ENCODE results near the gene RARRES2. TPM values are rescaled to one million over a fixed set of nuclear protein-coding genes. Genes with fewer than 3 reads are reported as not detected.

Gene RARRES2
- total and polyA plus RNA-seq, 2 of the 13 experiments (the other 11 are each of a cell fraction or from before 2014, with no cell fraction given): 134 to 172 TPM

- TF ChIP-seq TRAFD1 (CRISPR knock-in tag; IDR thresholded peaks at IDR 0.05; ENCODE audit: borderline replicate concordance) (no peak), ZNF10 (CRISPR knock-in tag; IDR thresholded peaks at IDR 0.05; ENCODE audit: borderline replicate concordance, low read depth) (no peak; the same call in 1 of the 2 replicates), TEAD2 (CRISPR knock-in tag; IDR thresholded peaks at IDR 0.05) (peak; percentile 61; the same call in 1 of the 2 replicates), ZNF331 (CRISPR knock-in tag; IDR thresholded peaks at IDR 0.05) (peak; percentile 62; the same call in 1 of the 2 replicates), HDAC2 (CRISPR knock-in tag; IDR thresholded peaks at IDR 0.05) (peak; percentile 85), ELF3 (CRISPR knock-in tag; IDR thresholded peaks at IDR 0.05) (peak; percentile 86), ZNF510 (CRISPR knock-in tag; IDR thresholded peaks at IDR 0.05; ENCODE audit: low read depth) (peak; percentile 47; the same call in 1 of the 2 replicates), TGIF2 (CRISPR knock-in tag; IDR thresholded peaks at IDR 0.05) (peak; percentile 10; the same call in 1 of the 2 replicates), IKZF4 (CRISPR knock-in tag; IDR thresholded peaks at IDR 0.05; ENCODE audit: borderline replicate concordance, low read depth, not compliant biosample characterization) (peak; percentile 56), NR1H2 (CRISPR knock-in tag; IDR thresholded peaks at IDR 0.05; ENCODE audit: borderline replicate concordance, low read depth) (peak; percentile 33), LCORL (IDR thresholded peaks at IDR 0.05) (no peak), LCORL (CRISPR knock-in tag; IDR thresholded peaks at IDR 0.05) (peak; percentile 91), HMGA1 (CRISPR knock-in tag; conservative IDR thresholded peaks at IDR 0.05) (no peak), SIX4 (CRISPR knock-in tag; IDR thresholded peaks at IDR 0.05) (peak; percentile 39; the same call in 1 of the 2 replicates)
- TF ChIP-seq, protein P1, sequence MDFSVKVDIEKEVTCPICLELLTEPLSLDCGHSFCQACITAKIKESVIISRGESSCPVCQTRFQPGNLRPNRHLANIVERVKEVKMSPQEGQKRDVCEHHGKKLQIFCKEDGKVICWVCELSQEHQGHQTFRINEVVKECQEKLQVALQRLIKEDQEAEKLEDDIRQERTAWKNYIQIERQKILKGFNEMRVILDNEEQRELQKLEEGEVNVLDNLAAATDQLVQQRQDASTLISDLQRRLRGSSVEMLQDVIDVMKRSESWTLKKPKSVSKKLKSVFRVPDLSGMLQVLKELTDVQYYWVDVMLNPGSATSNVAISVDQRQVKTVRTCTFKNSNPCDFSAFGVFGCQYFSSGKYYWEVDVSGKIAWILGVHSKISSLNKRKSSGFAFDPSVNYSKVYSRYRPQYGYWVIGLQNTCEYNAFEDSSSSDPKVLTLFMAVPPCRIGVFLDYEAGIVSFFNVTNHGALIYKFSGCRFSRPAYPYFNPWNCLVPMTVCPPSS (IDR thresholded peaks at IDR 0.05): no peak
- TF ChIP-seq, protein P2, sequence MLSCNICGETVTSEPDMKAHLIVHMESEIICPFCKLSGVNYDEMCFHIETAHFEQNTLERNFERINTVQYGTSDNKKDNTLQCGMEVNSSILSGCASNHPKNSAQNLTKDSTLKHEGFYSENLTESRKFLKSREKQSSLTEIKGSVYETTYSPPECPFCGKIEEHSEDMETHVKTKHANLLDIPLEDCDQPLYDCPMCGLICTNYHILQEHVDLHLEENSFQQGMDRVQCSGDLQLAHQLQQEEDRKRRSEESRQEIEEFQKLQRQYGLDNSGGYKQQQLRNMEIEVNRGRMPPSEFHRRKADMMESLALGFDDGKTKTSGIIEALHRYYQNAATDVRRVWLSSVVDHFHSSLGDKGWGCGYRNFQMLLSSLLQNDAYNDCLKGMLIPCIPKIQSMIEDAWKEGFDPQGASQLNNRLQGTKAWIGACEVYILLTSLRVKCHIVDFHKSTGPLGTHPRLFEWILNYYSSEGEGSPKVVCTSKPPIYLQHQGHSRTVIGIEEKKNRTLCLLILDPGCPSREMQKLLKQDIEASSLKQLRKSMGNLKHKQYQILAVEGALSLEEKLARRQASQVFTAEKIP (CRISPR knock-in tag; IDR thresholded peaks at IDR 0.05; ENCODE audit: borderline replicate concordance): no peak
- TF ChIP-seq, protein P3, sequence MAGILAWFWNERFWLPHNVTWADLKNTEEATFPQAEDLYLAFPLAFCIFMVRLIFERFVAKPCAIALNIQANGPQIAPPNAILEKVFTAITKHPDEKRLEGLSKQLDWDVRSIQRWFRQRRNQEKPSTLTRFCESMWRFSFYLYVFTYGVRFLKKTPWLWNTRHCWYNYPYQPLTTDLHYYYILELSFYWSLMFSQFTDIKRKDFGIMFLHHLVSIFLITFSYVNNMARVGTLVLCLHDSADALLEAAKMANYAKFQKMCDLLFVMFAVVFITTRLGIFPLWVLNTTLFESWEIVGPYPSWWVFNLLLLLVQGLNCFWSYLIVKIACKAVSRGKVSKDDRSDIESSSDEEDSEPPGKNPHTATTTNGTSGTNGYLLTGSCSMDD (CRISPR knock-in tag; IDR thresholded peaks at IDR 0.05): 0 out of 2 replicates have a peak, but pooled peaks have one; percentile 32
- TF ChIP-seq, protein P4, sequence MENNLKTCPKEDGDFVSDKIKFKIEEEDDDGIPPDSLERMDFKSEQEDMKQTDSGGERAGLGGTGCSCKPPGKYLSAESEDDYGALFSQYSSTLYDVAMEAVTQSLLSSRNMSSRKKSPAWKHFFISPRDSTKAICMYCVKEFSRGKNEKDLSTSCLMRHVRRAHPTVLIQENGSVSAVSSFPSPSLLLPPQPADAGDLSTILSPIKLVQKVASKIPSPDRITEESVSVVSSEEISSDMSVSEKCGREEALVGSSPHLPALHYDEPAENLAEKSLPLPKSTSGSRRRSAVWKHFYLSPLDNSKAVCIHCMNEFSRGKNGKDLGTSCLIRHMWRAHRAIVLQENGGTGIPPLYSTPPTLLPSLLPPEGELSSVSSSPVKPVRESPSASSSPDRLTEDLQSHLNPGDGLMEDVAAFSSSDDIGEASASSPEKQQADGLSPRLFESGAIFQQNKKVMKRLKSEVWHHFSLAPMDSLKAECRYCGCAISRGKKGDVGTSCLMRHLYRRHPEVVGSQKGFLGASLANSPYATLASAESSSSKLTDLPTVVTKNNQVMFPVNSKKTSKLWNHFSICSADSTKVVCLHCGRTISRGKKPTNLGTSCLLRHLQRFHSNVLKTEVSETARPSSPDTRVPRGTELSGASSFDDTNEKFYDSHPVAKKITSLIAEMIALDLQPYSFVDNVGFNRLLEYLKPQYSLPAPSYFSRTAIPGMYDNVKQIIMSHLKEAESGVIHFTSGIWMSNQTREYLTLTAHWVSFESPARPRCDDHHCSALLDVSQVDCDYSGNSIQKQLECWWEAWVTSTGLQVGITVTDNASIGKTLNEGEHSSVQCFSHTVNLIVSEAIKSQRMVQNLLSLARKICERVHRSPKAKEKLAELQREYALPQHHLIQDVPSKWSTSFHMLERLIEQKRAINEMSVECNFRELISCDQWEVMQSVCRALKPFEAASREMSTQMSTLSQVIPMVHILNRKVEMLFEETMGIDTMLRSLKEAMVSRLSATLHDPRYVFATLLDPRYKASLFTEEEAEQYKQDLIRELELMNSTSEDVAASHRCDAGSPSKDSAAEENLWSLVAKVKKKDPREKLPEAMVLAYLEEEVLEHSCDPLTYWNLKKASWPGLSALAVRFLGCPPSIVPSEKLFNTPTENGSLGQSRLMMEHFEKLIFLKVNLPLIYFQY (CRISPR knock-in tag; IDR thresholded peaks at IDR 0.05; ENCODE audit: borderline replicate concordance): no peak; the same call in 1 of the 2 replicates
Measured at GRCh38 chr7:150322833-150323681, 18.4 kb downstream of the RARRES2 start, which contains the start of the genes ACTR3C and LRRC61 (continued).

All from HepG2 (cell line).